Epithelial cell of esophagus (primary cell): ENCODE results near the gene CDK1.

Experiments
- DNase-seq: peaks from one replicate; pipeline ENCODE4 v3.0.0; 2010; ENCODE audit warnings: low read depth
- H3K4me3 ChIP-seq: 2 replicates; pipeline ENCODE4 v1.5.1; 2011; ENCODE audit warnings: mild to moderate bottlenecking, low read length, control low read depth
- TF ChIP-seq, protein P1 (sequence below): IDR thresholded peaks from 2 replicates; pipeline ENCODE4 v1.5.1; 2011; ENCODE audit warnings: low read depth, mild to moderate bottlenecking, low read length, control low read depth, inconsistent platforms; ENCODE audit not compliant: insufficient read depth; ENCODE audit errors: missing control alignments

CDK1 gene

GRCh38 chr10:60819271-60819670, 41.0 kb downstream of the CDK1 start:
- H3K4me3 ChIP-seq = no peak overlapping the region
- TF ChIP-seq, protein P1, sequence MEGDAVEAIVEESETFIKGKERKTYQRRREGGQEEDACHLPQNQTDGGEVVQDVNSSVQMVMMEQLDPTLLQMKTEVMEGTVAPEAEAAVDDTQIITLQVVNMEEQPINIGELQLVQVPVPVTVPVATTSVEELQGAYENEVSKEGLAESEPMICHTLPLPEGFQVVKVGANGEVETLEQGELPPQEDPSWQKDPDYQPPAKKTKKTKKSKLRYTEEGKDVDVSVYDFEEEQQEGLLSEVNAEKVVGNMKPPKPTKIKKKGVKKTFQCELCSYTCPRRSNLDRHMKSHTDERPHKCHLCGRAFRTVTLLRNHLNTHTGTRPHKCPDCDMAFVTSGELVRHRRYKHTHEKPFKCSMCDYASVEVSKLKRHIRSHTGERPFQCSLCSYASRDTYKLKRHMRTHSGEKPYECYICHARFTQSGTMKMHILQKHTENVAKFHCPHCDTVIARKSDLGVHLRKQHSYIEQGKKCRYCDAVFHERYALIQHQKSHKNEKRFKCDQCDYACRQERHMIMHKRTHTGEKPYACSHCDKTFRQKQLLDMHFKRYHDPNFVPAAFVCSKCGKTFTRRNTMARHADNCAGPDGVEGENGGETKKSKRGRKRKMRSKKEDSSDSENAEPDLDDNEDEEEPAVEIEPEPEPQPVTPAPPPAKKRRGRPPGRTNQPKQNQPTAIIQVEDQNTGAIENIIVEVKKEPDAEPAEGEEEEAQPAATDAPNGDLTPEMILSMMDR = no peak
- DNase-seq = no peak

DNA sequence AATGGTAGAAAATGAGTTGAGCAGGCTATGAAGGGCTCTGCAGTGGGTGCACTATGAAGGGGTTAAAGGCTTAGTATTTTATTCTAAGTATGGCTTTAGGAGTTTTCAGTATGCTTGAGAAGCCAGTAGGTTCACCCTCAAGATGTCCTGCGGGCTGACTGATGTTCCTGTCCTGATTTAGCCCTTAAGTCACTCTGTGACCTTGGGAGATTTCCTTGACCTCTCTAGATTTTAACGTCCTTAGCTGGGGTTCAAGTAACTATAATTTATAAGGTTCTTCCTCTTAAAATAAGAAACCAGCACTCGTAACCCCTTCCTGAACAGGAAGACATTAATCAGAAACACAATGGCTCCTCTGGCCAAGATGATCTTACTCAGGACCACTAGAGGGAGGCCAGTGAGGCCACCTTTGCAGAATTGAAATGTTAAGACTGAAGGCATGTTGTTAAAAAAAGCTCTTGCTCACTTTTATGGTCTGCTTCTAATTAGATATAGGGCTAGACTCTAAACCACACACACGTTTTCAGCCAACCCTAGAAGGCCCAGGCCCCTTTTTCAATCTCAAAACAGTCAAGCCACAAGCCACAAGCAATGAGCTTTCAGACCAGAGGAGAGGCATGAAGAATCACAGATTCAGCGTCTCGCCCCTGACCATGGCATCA, 41.9 kb downstream of the CDK1 start:
- TF ChIP-seq, protein P1 = no peak
- DNase-seq = no peak
- no peak overlapping the region for H3K4me3 ChIP-seq

DNA sequence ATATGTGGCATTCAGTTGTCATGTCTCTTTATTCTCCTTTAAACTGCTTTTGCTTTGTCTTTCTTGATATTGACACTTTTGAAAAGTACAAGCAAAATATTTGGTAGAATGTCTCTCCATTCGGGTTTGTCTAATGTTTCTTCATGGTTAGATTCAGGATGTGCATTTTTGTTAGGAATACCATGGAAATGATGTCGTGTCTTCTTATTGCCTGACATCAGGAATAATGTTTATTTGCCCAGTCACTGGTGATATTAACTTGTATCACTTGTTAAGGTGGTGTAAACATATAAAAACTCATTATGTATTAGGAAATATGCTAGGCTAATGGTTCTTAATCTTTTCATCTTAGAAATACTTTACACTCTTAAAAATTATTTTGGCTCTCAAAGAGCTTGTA, 43.4 kb downstream of the CDK1 start:
- TF ChIP-seq, protein P1 = no peak
- DNase-seq = no peak
- no peak overlapping the region for H3K4me3 ChIP-seq

GRCh38 chr10:60822809-60823208, 44.5 kb downstream of the CDK1 start:
- DNase-seq = no peak
- TF ChIP-seq, protein P1 = no peak
- no peak overlapping the region for H3K4me3 ChIP-seq

GRCh38 chr10:60823324-60823723, 45.0 kb downstream of the CDK1 start:
- no peak overlapping the region for H3K4me3 ChIP-seq
- DNase-seq = no peak
- TF ChIP-seq, protein P1 = no peak

DNA sequence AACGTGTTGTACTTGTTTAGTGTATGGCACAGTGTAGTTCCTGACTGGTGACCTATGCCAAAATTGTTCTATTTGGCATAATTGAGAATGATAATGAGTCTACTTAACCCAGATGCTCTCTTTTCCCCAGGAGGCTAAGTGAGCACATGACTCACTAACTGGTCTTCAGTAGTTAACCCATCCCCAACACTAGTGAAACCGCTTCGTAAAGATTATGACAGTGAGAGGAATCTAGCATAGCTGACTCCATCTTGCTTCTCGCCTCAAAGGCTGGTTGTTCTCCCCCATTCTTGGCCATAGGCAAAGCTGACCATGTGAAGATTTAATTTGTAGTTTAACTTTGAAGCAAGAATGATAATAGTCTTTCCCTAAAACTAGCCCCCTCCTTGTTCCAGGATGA, 47.2 kb downstream of the CDK1 start:
- DNase-seq = no peak
- TF ChIP-seq, protein P1 = no peak
- H3K4me3 ChIP-seq = no peak overlapping the region
